Measurements from ENCODE around the gene UBL4A. TPM values are rescaled to one million over a fixed set of nuclear protein-coding genes. Genes with fewer than 3 reads are reported as not detected.

The UBL4A gene
- total RNA-seq, 1 experiment from 2014 or later, result 30.4 TPM

- H3K27ac ChIP-seq (ENCODE audit: low read depth, low read length, poor library complexity, severe bottlenecking), result no peak overlapping the region
- intact Hi-C loops (cut with micrococcal nuclease; ENCODE audit: unreplicated experiment), result no loop called here
- no TSS peak for BruUV-seq (replicated peaks)
- ChIA-PET POLR2A (ENCODE audit: low non-redundant PET) (no interaction called here), CTCF (no interaction called here)
- peaks cover 3% of the 10 kb centered on the region for H3K36me3 ChIP-seq (ENCODE audit: insufficient read depth, low read length, poor library complexity, severe bottlenecking)
- H3K4me1 ChIP-seq (ENCODE audit: insufficient read depth, low read length, poor library complexity, severe bottlenecking), result no peaks in the 10 kb centered on the region
- H3K27me3 ChIP-seq (replicated peaks; ENCODE audit: insufficient read depth, low read depth, low read length, poor library complexity), result no peaks in the 10 kb centered on the region
- peak overlapping the region; percentile 65 for H3K4me3 ChIP-seq (ENCODE audit: low read depth, low read length, poor library complexity, severe bottlenecking)
- no peaks in the 10 kb centered on the region for H3K9me3 ChIP-seq (ENCODE audit: low read depth, low read length, poor library complexity, severe bottlenecking)
- TF ChIP-seq CTCF (conservative IDR thresholded peaks at IDR 0.05; ENCODE audit: low read depth, low read length) (no peak), EZH2 (IDR thresholded peaks at IDR 0.05; ENCODE audit: borderline replicate concordance, low read depth, low read length, poor library complexity, severe bottlenecking) (no peak)
- no peak for DNase-seq (ENCODE audit: low spot score)
These were observed 26.6 kb downstream of the UBL4A start for GRCh38 chrX:154459832-154460231.

DNA sequence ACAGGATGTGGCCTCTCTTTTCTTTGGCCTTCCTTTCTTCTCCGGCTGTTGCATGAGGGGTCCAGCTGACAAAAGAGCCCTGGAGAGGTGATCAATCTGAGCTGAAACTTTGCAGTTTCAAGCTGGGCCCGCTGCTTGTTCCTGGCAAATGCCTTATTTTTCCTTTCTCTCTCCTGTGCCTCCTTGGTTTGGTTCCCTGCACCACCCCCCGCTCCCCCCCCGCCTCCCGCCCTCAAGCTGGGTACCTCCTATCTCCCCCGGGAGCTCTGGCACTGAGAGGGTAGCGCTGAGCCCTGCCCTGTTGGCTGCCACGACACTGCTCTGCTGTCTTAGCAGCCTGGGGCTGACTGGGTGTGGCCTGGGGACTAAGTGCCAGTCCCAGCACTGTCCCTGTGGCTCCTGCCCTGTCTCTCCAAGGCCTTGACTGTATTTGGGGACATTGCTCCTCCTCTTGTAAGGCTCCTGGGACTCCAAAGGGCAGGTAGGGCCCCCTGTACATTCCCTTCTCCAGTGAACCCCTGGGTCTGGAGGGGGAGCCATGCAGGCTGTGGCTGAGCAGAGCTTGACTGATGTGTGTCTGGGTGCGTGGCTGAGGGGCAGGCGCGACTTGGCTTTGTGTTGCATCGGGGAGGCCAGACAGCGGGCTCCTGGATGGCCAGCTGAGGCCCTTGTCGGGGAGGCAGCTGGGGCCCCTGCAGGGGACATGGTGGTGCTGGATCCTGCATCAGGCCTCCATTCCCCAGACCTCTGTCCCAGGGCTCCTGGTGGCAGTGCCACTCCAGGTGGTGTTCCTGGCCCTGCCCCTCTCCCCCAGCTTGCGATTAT, 27.2 kb downstream of the UBL4A start:
- TF ChIP-seq CTCF (conservative IDR thresholded peaks at IDR 0.05; ENCODE audit: low read depth, low read length), result no peak
- no peak for TF ChIP-seq EZH2 (IDR thresholded peaks at IDR 0.05; ENCODE audit: borderline replicate concordance, low read depth, low read length, poor library complexity, severe bottlenecking)
- H3K4me3 ChIP-seq (ENCODE audit: low read depth, low read length, poor library complexity, severe bottlenecking), result peak overlapping the region; percentile 65
- no peaks in the 10 kb centered on the region for H3K4me1 ChIP-seq (ENCODE audit: insufficient read depth, low read length, poor library complexity, severe bottlenecking)
- POLR2A ChIA-PET (ENCODE audit: low non-redundant PET), result no interaction called here
- no peaks in the 10 kb centered on the region for H3K27me3 ChIP-seq (replicated peaks; ENCODE audit: insufficient read depth, low read depth, low read length, poor library complexity)
- H3K36me3 ChIP-seq (ENCODE audit: insufficient read depth, low read length, poor library complexity, severe bottlenecking), result no peaks in the 10 kb centered on the region
- DNase-seq (ENCODE audit: low spot score), result peak; percentile 57
- no peaks in the 10 kb centered on the region for H3K9me3 ChIP-seq (ENCODE audit: low read depth, low read length, poor library complexity, severe bottlenecking)
- CTCF ChIA-PET, result no interaction called here
- BruUV-seq (replicated peaks), result no TSS peak
- peak overlapping the region; percentile 52 for H3K27ac ChIP-seq (ENCODE audit: low read depth, low read length, poor library complexity, severe bottlenecking)
- intact Hi-C loops (cut with micrococcal nuclease; ENCODE audit: unreplicated experiment), result no loop called here

DNA sequence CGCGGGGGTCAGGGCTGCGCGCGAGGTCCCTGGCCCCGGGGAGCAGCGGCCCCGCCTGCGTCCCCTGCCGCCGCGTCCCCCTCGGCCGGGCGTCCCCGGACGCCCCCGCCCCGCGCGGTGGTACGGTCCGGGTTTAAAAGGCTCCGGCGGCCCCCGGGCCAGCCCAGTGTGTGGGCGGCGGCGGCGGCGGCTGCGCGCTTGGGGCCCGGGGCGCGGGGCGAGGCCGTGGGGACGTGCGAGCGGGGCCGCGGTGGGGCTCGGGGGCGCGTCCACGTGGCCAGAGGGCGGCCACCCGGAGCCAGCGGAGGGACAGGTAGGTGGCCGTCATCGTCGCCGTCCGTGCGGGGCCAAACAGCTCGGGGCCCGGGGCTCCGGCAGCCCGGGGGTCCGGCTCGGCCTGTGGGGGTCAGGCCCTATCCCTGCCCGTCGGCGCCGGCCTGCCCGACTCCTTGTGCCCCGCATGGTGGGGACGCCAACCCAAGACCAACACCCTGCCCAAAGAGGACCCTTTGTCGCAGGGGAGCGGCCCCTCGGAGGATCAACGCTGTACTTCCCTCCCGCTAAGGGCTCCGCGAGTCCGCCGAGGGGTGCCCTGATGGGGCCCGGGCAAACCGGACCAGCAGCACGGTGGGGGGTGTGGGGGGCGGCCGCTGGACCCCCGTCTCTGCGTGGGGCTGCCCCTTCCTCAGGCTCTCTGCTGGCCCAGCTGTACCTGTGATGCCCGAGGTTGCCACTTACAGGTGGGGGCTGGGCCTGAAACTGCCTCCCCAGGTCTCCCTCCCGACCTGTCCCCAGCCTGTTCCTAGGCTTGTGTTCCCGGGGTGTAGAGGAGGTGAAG, 28.1 kb downstream of the UBL4A start, which contains the start of gene PLXNA3:
Gene PLXNA3 (plus strand): TSS at position 166 of the 838 bp plus-strand sequence. CDS start 1,903 bp downstream, outside the sequence.
- intact Hi-C loops (cut with micrococcal nuclease; ENCODE audit: unreplicated experiment), result no loop called here
- Histone ChIP-seq H3K27ac (ENCODE audit: low read depth, low read length, poor library complexity, severe bottlenecking) (peak within 1 kb of the TSS; percentile 52), H3K36me3 (ENCODE audit: insufficient read depth, low read length, poor library complexity, severe bottlenecking) (no peaks in the 10 kb centered on the region), H3K4me3 (ENCODE audit: low read depth, low read length, poor library complexity, severe bottlenecking) (peak within 1 kb of the TSS; percentile 65), H3K9me3 (ENCODE audit: low read depth, low read length, poor library complexity, severe bottlenecking) (no peaks in the 10 kb centered on the region), H3K27me3 (replicated peaks; ENCODE audit: insufficient read depth, low read depth, low read length, poor library complexity) (no peaks in the 10 kb centered on the region), H3K4me1 (ENCODE audit: insufficient read depth, low read length, poor library complexity, severe bottlenecking) (no peaks in the 10 kb centered on the region)
- CTCF ChIA-PET, result no interaction called here
- TF ChIP-seq EZH2 (IDR thresholded peaks at IDR 0.05; ENCODE audit: borderline replicate concordance, low read depth, low read length, poor library complexity, severe bottlenecking) (no peak), CTCF (conservative IDR thresholded peaks at IDR 0.05; ENCODE audit: low read depth, low read length) (no peak)
- POLR2A ChIA-PET (ENCODE audit: low non-redundant PET), result no interaction called here
- DNase-seq (ENCODE audit: low spot score), result peak; percentile 39
- BruUV-seq (replicated peaks), result no TSS peak

Measured in A673 (cell line).